OCI-LY1 (cell line): ENCODE measurements around the gene SDK1.

ENCODE experiments used
- EZH2 ChIP-seq: fragments of 200-600 bp; sonication (generic), shearing (Covaris generic); IDR thresholded peaks from 2 replicates; pipeline ENCODE4 v1.8.0; 2017; ENCODE audit warnings: borderline replicate concordance, mixed run types, mild to moderate bottlenecking, antibody characterized with exemption, low read length, moderate library complexity, mixed read lengths
- TF ChIP-seq, protein P1 (sequence below): fragments of 200-600 bp; sonication (generic), shearing (Covaris generic); IDR thresholded peaks from 2 replicates; pipeline ENCODE4 v1.5.1; 2017; ENCODE audit warnings: mild to moderate bottlenecking, antibody characterized with exemption, low read length, moderate library complexity, mixed read lengths

GRCh38 chr7:3453398-3453797 lies 152.3 kb downstream of the SDK1 start:
- TF ChIP-seq, protein P1, sequence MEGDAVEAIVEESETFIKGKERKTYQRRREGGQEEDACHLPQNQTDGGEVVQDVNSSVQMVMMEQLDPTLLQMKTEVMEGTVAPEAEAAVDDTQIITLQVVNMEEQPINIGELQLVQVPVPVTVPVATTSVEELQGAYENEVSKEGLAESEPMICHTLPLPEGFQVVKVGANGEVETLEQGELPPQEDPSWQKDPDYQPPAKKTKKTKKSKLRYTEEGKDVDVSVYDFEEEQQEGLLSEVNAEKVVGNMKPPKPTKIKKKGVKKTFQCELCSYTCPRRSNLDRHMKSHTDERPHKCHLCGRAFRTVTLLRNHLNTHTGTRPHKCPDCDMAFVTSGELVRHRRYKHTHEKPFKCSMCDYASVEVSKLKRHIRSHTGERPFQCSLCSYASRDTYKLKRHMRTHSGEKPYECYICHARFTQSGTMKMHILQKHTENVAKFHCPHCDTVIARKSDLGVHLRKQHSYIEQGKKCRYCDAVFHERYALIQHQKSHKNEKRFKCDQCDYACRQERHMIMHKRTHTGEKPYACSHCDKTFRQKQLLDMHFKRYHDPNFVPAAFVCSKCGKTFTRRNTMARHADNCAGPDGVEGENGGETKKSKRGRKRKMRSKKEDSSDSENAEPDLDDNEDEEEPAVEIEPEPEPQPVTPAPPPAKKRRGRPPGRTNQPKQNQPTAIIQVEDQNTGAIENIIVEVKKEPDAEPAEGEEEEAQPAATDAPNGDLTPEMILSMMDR = no peak
- TF ChIP-seq EZH2 = no peak
